Endothelial cell of umbilical vein (primary cell): Measurements from ENCODE around the gene ERN2. TPM values are rescaled to one million over a fixed set of nuclear protein-coding genes. Genes with fewer than 3 reads are reported as not detected.

Source experiments
- BruUV-seq: library from RNA; stranded (reverse); fragments of 400-500 nt; replicated peaks from 2 replicates; lab custom pipeline; 2021; lab: Mats Ljungman, UMichigan
- CTCF ChIA-PET: fragments of 300-600, 350-600 bp; sonication (Branson Sonifier 250); formaldehyde crosslinking; loops from one replicate; lab custom pipeline; 2021; ENCODE audit warnings: antibody characterized with exemption, inconsistent platforms; lab: Charles Lee
- POLR2A ChIA-PET: fragments of 300-600, 350-600 bp; sonication (Branson Sonifier 250); formaldehyde crosslinking; loops from one replicate; lab custom pipeline; 2021; ENCODE audit warnings: antibody characterized with exemption, inconsistent platforms; lab: Charles Lee
- DNase-seq: peaks from one replicate; pipeline ENCODE4 v3.0.0-alpha.2; 2011; ENCODE audit warnings: low read depth, low spot score
- FAIRE-seq: peaks from 2 replicates; lab custom pipeline; 2011; peaks lifted over from hg19 to GRCh38; lab: Jason Lieb, UNC
- H2AFZ ChIP-seq: 2 replicates; pipeline ENCODE4 v1.6.0; 2012; ENCODE audit warnings: low read depth, low read length, control low read depth, inconsistent platforms
- H3K27ac ChIP-seq: 2 replicates; pipeline ENCODE4 v1.5.1; 2011; ENCODE audit warnings: low read depth, mild to moderate bottlenecking, control low read depth, low read length, moderate library complexity; ENCODE audit not compliant: insufficient read depth
- H3K27me3 ChIP-seq, 2 experiments: 2 replicates each; pipeline versions ENCODE4 v1.6.0 to v1.6.1; 2011; ENCODE audit warnings: low read length in 2 of 2, mixed read lengths in 1 of 2; ENCODE audit not compliant: control insufficient read depth in 2 of 2, insufficient read depth in 2 of 2
- H3K36me3 ChIP-seq, 2 experiments: 2 replicates in 1 of 2; 3 replicates in 1 of 2; pipeline ENCODE4 v1.5.1; 2011; ENCODE audit warnings: low read length in 2 of 2, mild to moderate bottlenecking in 1 of 2, moderate library complexity in 1 of 2; ENCODE audit not compliant: control insufficient read depth in 2 of 2, insufficient read depth in 2 of 2; ENCODE audit errors: extremely low read depth in 1 of 2
- H3K4me1 ChIP-seq: 3 replicates; pipeline ENCODE4 v1.5.1; 2011; ENCODE audit warnings: mild to moderate bottlenecking, low read length; ENCODE audit not compliant: control insufficient read depth, insufficient read depth; ENCODE audit errors: extremely low read depth
- H3K4me2 ChIP-seq: 2 replicates; pipeline ENCODE4 v1.6.1; 2011; ENCODE audit warnings: low read length, control low read depth, mixed read lengths; ENCODE audit not compliant: insufficient read depth
- H3K4me3 ChIP-seq, 3 experiments: fragments of 200-600 bp in 1 of 3; sonication (generic), shearing (Covaris generic) in 1 of 3; replicated peaks in 1 of 3; 2 replicates each; pipeline ENCODE4 v1.5.1; 2011 to 2016; ENCODE audit warnings: control low read depth in 3 of 3, low read length in 3 of 3, mild to moderate bottlenecking in 2 of 3, inconsistent platforms in 1 of 3, low read depth in 1 of 3, moderate library complexity in 1 of 3; ENCODE audit not compliant: insufficient read depth in 1 of 3
- H3K79me2 ChIP-seq: 2 replicates; pipeline ENCODE4 v1.6.0; 2012; ENCODE audit warnings: low read length, inconsistent platforms; ENCODE audit not compliant: control insufficient read depth, insufficient read depth
- H3K9ac ChIP-seq: replicated peaks from 2 replicates; pipeline ENCODE3; 2011; ENCODE audit warnings: low read length, control low read depth; ENCODE audit not compliant: insufficient read depth; ENCODE audit errors: extremely low read depth
- H3K9me1 ChIP-seq: replicated peaks from 3 replicates; pipeline ENCODE4 v1.6.0; 2011; ENCODE audit warnings: mild to moderate bottlenecking, low read length; ENCODE audit not compliant: control insufficient read depth, insufficient read depth; ENCODE audit errors: extremely low read depth
- H3K9me3 ChIP-seq: replicated peaks from 2 replicates; pipeline ENCODE4 v1.5.1; 2012; ENCODE audit warnings: low read length, inconsistent platforms; ENCODE audit not compliant: control insufficient read depth, insufficient read depth
- H4K20me1 ChIP-seq: replicated peaks from 2 replicates; pipeline ENCODE3; 2011; ENCODE audit warnings: mild to moderate bottlenecking, low read length; ENCODE audit not compliant: control insufficient read depth, insufficient read depth; ENCODE audit errors: extremely low read depth
- GATA2 ChIP-seq: IDR thresholded peaks from 2 replicates; pipeline ENCODE4 v1.7.0; 2011; ENCODE audit warnings: low read depth, mild to moderate bottlenecking, moderate library complexity, mixed read lengths, low read length; ENCODE audit not compliant: insufficient read length, insufficient read depth
- MYC ChIP-seq: IDR thresholded peaks from one replicate; pipeline ENCODE4 v1.6.1; 2011; ENCODE audit warnings: mild to moderate bottlenecking, low read depth, low read length
- POLR2AphosphoS5 ChIP-seq: IDR thresholded peaks from 2 replicates; pipeline ENCODE4 v1.6.1; 2012; ENCODE audit warnings: low read depth, mild to moderate bottlenecking, control low read depth, low read length, moderate library complexity; ENCODE audit not compliant: insufficient read depth
- dilution Hi-C: fragments of 300-500 bp; cut with MboI; formaldehyde crosslinking; loops from one replicate; pipeline ENCODE4 v1.15.0; 2019; ENCODE audit warnings: low sequenced_read_pairs; ENCODE audit not compliant: extremely low pct_ligation_motif_present
- intact Hi-C: fragments of 100-400 bp; cut with micrococcal nuclease; formaldehyde crosslinking; loops from one replicate; pipeline ENCODE4 v1.10.0; 2022
- polyA plus RNA-seq, 4 experiments: library from polyadenylated mRNA; depleted of rRNA in 3 of 4; stranded (reverse) in 3 of 4; unstranded in 1 of 4; fragments of >200 nt; gene quantifications; 2 replicates each; pipeline versions ENCODE4 v1.2.1 to v1.2.3, GENCODE V29; 2011 to 2012; ENCODE audit warnings: missing spikeins in 1 of 4
- total RNA-seq: library from RNA; stranded (reverse); gene quantifications from 2 replicates; pipeline ENCODE4 v1.2.3, GENCODE V29; 2021

The ERN2 gene
- total and polyA plus RNA-seq, 2 donors (not counting 3 experiments of a cell fraction or from before 2014, with no cell fraction given): 0.15 TPM; not detected in 1

GRCh38 chr16:23692190-23692837 lies 20.7 kb downstream of the ERN2 start:
- ChIA-PET POLR2A (no interaction called here), CTCF (interaction anchor here (0.7 to 1.4 kb wide), 4 partner anchors 9 to 257 kb away, joined by 3 to 4 read pairs (median 3); no protein-coding TSS in a partner anchor)
- no peak overlapping the region for H3K27ac ChIP-seq
- H3K79me2 ChIP-seq: no peaks in the 10 kb centered on the region
- FAIRE-seq (no peak), DNase-seq (no peak)
- no peaks in the 10 kb centered on the region for H3K9me3 ChIP-seq
- intact Hi-C loops: no loop called here
- no peak overlapping the region for H3K9ac ChIP-seq
- no peaks in the 10 kb centered on the region for H3K4me1 ChIP-seq
- BruUV-seq: no TSS peak
- H3K4me3 ChIP-seq: no peak overlapping the region
- no peaks in the 10 kb centered on the region for H3K27me3 ChIP-seq
- H3K9me1 ChIP-seq: no peaks in the 10 kb centered on the region
- TF ChIP-seq POLR2AphosphoS5 (no peak), MYC (no peak)
- peaks cover 18 to 35% of the 10 kb centered on the region in 2 experiments for H3K36me3 ChIP-seq
- H4K20me1 ChIP-seq: no peaks in the 10 kb centered on the region
- dilution Hi-C loops: no loop called here
- H3K4me2 ChIP-seq: no peak overlapping the region
- H2AFZ ChIP-seq: no peak overlapping the region

GRCh38 chr16:23691483-23692189 lies 21.4 kb downstream of the ERN2 start:
- H3K9me1 ChIP-seq: no peaks in the 10 kb centered on the region
- no peaks in the 10 kb centered on the region for H3K27me3 ChIP-seq
- FAIRE-seq (no peak), DNase-seq (no peak)
- no peak for TF ChIP-seq GATA2
- no peak overlapping the region for H3K9ac ChIP-seq
- H3K4me3 ChIP-seq: no peak overlapping the region
- H3K27ac ChIP-seq: no peak overlapping the region
- H3K36me3 ChIP-seq: peaks cover 21 to 39% of the 10 kb centered on the region in 2 experiments
- H3K4me2 ChIP-seq: no peak overlapping the region
- no peak overlapping the region for H2AFZ ChIP-seq
- H3K9me3 ChIP-seq: no peaks in the 10 kb centered on the region
- no peaks in the 10 kb centered on the region for H3K79me2 ChIP-seq
- H3K4me1 ChIP-seq: no peaks in the 10 kb centered on the region
- POLR2A ChIA-PET: no interaction called here
- no peaks in the 10 kb centered on the region for H4K20me1 ChIP-seq
- dilution Hi-C loops (no loop called here), intact Hi-C loops (no loop called here)
- CTCF ChIA-PET: interaction anchor here (0.7 to 1.2 kb wide), 3 partner anchors 36 to 256 kb away, joined by 3 to 4 read pairs (median 3); no protein-coding TSS in a partner anchor
- no TSS peak for BruUV-seq
